ENCODE data around the gene CEACAM16.

The CEACAM16 gene

DNA sequence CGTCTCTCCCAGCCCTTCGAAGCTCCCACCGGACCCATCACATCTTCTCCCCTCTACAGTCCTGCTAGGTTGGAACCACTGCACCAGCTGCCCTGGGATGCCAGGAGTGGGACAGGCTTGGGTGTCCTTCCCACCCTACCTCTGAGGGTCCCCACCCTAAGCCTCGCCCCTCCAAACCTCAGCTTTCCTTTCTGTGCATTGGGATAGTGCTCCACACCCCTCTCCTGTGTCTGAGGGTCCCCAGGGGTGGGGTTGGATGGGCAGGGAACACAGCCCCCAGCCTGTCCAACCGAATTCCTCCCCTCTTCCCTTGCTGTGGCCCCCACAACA, 47.6 kb downstream of the CEACAM16 start:
- no peak for DNase-seq (ENCODE audit: low read depth)

DNA sequence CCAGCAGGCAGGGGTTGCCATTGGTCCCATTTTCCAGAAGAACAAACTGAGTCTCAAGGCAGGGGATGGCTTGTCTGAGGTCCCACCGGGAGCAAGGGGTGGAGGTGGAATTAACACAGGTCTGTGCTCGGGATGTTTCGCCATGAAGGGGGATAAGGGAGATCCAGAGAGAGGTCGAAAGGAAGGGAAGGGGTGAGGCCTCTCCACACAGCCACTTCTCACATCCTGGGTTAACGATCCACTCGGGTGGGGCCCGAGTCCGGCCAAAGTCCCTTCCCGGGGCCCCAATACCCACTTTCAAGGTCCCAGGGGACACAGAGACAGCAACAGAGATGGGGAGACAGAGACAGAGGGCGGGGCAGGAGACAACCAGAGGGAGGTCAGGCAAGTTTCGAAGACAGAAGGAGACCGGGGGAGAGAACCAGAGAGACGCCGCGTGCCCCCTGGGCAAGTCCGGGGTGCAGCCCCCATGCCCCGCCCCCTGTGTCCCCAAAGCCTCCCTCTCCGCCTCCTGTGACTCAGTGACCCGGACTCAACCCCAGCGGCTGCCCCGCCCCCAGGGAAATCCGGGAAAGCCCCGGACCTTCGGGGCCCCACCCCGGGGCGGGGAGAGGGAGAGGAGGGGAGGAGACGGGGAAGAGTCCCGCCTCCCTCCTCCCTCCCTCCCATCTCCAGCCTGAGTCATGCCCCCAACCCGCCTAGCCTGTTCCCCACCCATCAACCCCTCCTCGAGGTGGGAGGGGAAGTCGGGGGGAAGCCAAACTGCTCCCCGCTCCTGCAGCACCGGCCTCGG, 48.2 kb downstream of the CEACAM16 start:
- DNase-seq (ENCODE audit: low read depth) = peak; percentile 94

DNA sequence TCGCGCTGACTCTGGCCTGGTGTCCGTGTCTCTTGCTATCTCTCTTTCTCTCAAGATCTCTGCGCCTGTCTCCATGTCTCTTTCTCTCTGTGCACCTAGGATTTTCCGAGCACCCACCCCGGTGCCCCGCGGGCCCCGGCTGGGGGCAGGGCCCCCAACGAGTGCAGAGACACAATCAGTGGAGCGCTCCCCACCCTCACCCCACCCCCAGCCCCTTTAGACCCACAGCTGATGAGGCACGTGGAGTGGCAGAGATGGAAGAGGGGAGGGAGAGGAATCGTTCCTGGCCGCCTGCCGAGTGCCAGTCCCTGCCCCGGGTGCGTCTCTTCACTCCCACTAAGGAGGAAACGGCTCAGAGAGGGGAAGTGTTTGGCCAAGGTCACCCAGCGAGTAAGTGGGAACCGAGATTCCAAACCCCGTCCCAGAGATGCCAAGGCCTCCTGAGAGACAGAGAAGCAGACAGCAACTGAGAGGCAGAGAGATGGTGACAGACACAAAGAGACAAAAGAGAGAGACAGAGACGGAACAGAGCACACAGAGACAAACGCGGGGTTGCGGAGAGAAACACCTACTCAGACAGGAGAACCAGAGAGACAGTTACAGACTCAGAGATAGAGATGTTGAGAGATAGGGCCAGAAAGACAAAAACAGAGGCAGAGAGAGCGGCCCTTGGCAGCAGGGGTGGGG, 48.9 kb downstream of the CEACAM16 start:
- DNase-seq (ENCODE audit: low read depth) = peak; percentile 25

DNA sequence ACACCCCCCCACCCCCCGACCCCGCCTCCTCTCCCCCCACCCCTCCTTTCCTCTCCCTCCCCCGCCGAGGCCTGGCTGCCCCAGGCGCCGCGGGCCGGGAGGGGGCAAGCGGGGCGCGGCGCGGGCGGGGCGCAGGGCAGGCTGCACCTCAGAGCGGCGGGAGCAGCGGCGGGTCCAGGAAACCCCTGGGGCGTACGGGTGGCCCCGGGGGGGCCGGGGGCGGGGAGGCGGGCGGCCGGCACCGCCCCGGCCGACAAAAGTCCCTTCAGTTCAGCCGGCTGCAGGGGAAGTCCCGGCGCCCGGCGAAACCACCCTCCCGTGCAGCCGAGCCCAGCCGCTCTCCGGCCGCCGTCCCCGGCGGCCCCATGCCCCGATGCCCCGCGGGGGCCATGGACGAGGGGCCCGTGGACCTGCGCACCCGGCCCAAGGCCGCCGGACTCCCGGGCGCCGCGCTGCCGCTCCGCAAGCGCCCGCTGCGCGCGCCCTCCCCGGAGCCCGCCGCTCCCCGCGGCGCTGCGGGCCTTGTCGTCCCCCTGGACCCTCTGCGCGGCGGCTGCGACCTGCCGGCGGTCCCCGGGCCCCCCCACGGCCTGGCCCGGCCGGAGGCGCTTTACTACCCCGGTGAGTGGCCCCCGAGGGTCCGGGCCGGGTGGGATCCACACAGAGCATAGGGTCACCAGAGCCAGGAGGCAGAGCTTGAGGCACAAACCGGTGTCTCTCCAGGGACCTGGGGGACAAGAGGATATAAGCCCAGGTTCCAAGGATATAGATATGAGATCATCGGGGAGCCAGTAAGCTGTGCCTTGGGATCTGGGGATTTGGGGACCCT, 49.7 kb downstream of the CEACAM16 start, which contains the start of gene BCL3:
Gene BCL3, plus strand, starts transcription at position 283 of the 829 bp plus-strand sequence. Its CDS starts 83 bp downstream, at position 366.
- peak; percentile 56 for DNase-seq (ENCODE audit: low read depth)

DNA sequence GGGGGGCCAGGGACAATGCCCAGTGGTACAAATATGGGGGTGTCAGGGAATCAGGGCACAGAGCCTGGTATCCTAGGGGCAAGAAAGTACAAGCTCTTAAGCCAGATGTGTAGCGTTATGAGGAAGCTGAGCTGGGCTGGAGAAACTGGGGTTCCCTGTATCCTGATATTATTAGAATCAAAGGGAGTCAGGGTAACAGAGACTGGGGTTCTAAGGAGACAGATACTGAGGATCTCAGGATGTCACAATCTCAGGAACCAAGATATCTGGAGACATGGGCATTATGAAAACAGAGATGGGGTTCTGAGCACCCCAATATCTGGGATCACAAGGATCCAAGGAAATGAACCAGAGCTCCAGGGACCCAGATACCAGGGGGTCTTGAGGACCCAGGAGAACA, 50.3 kb downstream of the CEACAM16 start:
- no peak for DNase-seq (ENCODE audit: low read depth)

DNA sequence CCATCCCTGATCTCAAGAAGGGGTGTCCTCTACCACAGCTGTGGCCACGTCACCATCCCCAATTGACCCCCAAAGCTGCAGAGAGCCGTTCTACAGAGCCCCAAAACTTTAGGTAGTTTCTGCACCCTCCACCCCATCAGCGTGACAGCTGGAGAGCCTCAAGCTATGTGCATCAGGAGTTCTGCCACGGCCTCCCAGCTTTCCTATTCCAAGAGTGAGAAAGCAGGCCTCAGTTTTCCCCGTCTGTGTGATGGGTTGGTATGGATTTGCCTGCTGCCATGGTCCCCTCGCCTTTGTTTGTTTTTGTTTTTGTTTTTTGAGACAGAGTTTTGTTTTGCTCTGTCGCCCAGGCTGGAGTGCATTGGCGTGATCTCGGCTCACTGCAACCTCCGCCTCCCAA, 51.0 kb downstream of the CEACAM16 start:
- no peak for DNase-seq (ENCODE audit: low read depth)

DNA sequence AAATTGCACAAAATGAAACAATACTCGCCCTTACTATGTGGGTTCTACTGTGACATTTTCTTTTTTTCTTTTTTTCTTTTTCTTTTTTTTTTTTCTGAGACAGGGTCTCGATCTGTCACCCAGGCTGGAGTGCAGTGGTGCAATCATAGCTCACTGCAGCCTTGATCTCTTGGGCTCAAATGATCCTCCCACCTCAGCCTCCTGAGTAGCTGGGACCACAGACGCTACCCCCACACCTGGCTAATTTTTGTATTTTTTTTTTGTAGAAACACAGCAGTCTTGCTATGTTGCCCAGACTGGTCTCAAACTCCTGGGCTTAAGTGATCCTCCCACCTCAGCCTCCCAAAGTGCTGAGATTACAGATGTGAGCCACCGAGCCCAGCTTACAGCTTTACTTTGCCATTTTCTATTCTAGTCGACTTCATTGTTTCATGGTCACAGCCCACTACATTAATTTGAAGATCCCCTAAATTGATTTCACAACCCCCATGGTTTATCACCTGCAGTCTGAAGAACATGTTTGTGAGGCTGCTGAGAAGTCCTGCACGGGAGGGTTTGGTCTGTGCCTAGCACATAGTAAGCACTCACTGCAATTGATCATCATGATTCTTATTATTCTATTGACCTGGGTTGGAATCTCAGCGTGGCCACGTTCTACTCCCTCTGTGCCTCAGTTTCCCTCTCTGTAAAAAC, 53.3 kb downstream of the CEACAM16 start:
- DNase-seq (ENCODE audit: low read depth) = no peak

DNA sequence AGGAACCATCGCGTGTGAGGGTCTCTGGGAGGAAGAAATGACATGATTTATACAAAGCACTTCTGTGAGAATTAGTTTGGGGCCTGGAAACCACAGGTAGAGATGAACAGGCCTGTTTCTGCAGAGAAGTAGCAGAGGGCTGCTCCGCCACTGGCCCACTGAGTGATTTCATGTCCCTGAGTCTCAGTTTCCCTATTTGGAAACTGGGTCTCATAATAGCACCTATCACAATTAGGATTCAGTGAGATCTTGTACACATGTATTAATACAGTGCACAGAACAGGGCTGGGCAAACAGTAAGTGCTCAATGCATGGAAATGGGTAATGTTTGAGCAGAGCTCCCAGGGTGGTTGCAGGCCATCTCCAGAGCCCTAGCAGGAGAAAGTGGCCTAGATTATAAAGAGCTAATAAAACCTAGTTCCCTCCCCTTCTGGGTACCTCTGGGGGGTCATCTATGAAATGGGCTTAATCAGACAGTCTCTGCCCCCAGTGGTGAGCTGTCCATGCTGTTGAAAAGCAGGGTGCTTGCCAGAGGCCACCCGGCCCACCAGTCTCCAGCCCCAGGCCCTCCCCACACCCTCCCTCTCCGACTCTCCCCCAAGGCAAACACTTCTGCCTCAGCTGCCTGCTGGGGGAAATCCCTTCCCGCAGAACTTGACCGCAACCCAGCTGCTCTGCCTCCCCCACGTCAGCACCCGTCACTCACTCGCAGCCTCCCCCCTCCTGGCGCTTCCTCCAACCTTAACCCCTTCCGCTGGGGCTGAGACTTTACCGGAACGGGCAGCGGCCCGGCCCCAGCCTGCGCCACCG, 54.1 kb downstream of the CEACAM16 start:
- DNase-seq (ENCODE audit: low read depth) = peak; percentile 86

DNA sequence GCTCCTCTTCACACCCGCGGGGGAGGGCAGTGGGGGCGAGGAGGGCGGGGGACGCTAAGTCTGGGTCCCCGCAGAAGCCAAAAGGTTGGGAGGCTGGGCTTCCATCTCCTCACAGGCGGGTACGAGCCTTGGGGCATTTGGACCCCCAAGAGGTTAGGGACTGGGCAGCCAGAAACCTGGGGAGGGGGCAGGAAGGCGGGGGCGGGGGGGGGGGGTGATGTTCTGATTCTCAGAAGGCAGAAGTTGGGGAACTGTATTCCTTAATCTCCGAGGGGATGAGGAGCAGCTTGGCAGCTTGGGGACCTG, 54.6 kb downstream of the CEACAM16 start:
- DNase-seq (ENCODE audit: low read depth) = no peak

DNA sequence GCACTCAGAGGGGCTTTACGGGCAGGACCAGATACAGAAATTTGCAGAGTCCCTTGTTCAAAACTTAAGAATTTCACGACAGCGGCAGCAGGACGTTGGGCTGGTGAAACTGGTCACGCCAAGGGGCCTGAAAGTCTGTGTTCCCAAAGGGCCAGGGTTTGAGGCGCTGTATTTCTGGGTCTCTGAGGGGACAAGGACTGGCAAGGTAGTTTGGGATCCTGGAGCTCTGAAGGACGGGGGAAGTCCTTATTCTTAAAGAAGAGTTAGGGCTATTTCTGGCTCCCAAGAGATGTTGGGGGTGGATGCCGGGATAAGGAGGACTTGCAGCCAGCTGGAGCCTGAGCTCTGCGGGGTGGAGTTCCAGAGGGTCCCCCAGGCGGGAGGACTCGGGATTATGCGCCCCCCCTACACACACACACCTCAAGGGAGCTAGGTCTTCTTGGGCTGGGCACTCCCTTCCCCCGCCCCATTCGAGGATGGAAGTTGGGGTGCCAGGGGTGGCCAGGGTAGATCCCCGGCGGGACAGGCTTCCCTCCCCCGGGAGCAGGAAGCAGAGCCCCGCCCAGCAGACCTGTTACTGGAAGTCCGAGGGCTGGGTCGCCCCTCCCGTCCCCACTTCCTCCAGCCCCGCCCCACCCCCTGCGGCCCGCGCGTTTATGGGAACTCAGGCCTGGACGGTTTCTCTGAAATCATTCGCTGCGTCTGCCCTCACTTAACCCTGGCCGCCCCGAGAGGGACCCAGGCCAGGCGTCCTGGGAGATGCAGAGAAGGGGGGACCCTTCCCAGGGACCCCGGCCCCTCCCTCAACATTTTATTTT, 55.2 kb downstream of the CEACAM16 start:
- DNase-seq (ENCODE audit: low read depth) = peak; percentile 56

DNA sequence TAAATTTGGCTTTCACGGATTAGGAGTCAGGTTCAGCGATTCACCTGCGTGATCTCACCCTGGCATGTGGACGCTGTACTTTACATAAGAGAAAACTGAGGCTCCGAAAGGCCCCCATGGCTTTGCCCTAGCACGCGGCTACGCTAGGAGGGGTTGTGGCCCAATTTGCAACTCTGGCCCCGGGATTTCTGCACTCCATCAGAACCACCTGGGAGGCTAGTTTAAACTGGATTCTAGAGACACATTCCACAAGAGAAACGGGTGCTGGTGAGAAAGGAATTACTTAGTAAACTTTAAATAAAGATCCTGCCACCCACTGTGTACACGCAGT, 55.8 kb downstream of the CEACAM16 start:
- no peak for DNase-seq (ENCODE audit: low read depth)

DNA sequence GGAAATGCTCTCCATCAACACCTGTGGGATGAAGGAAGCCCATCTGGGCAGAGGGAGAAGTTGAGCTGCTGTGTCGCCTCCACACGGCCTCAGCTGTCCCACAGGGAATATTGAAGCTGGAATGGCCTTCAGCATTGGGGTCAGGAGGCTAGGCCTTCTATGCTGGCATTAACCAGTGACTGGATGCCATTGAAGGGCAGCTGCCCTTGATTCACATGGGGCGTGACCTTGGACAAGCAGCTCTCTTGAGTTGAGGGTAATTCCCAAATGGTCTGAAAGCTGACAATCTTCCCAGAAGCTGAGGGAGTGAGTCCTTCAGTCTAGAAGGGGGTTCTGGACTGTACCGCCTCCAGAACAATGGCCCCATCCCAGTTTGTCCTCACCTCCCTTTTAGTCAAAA, 56.3 kb downstream of the CEACAM16 start:
- DNase-seq (ENCODE audit: low read depth) = no peak

DNA sequence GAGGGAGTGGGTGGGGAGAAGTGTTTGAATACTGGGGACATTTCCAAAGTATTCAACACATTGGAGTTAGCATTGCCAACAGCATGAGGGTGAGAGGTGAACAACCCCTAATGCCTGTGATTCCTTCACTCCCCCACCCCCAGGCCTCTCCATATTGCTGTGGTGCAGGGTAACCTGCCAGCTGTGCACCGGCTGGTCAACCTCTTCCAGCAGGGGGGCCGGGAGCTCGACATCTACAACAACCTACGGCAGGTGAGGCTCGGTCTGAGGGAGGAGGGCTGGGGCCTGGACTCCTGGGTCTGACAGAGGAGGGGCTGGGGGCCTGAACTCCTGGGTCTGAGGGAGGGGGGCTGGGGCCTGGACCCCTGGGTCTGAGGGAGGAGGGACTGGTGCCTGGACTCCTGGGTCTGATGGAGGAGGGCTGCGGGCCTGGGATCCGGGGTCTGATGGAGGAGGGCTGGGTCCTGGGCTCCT, 57.2 kb downstream of the CEACAM16 start:
- DNase-seq (ENCODE audit: low read depth) = no peak

DNA sequence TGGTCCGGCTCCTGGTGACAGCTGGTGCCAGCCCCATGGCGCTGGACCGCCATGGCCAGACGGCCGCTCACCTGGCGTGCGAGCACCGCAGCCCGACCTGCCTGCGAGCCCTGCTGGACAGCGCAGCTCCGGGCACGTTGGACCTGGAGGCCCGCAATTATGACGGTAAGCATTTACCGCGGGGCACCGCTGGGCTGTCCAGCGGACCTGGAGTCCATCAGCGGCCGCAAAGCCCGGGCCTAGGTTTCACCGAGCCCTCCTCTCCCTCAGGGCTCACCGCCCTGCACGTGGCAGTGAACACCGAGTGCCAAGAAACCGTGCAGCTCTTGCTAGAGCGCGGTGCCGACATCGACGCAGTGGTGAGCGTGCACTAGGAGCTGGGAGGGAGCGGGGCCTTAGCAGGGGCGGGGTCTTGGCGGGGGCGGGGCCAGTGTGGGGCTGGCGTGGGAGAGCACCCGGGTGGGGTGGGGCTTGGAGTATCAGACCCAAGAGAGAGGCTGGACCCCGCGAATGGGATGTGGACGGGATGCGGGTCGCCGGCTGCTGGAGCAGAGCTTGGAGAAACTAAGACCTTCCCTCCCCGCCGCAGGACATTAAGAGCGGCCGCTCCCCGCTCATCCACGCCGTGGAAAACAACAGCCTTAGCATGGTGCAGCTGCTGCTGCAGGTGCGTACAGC, 58.2 kb downstream of the CEACAM16 start:
- DNase-seq (ENCODE audit: low read depth) = no peak

DNA sequence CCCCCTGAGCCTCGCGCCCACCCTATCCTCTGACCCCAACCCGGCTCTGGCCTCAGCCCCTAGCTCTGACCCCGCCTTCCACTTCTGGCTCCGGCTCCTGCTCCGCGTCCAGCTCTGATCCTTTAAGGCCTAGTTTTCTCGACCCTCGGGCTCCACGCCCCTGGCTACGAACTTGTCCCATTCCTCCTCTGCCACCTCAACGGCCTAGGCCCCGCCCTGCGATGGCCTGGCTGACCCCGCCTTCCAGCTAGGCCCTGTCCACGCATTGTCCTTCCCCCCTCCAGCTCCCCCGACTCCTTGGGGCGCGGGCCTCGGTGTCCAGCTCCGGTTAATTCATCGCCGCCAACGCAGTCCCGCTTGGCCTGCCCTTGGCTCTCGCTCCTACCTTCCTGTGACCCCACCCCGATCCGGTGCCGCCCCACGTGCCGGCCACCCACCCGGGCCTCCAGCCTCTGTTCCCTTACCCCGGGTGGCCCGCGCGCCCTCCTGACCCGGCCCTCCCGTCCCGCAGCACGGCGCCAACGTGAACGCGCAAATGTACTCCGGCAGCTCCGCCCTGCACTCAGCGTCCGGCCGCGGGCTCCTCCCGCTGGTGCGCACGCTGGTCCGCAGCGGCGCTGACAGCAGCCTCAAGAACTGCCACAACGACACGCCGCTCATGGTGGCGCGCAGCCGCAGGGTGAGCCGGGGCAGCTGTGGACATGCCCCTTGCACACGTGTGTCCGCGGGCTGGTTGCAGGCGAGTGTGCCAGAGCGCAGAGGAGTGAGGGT, 59.0 kb downstream of the CEACAM16 start:
- DNase-seq (ENCODE audit: low read depth) = no peak

DNA sequence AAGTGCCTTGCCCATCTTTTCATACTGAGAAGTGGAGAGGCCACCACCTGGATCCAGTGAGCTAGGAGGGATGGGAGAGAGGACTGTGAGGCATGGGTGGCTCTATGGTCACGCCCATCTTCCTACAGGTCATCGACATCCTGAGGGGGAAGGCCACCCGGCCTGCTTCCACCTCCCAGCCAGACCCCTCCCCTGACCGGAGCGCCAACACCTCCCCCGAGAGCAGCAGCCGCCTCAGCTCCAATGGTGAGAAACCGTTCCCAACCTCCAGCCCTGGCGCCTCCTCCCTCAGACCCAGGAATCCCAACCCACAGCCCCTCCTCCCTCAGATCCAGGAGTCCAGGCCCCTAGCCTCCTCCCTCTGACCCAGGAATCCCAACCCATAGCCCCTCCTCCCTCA, 59.6 kb downstream of the CEACAM16 start:
- DNase-seq (ENCODE audit: low read depth) = no peak

DNA sequence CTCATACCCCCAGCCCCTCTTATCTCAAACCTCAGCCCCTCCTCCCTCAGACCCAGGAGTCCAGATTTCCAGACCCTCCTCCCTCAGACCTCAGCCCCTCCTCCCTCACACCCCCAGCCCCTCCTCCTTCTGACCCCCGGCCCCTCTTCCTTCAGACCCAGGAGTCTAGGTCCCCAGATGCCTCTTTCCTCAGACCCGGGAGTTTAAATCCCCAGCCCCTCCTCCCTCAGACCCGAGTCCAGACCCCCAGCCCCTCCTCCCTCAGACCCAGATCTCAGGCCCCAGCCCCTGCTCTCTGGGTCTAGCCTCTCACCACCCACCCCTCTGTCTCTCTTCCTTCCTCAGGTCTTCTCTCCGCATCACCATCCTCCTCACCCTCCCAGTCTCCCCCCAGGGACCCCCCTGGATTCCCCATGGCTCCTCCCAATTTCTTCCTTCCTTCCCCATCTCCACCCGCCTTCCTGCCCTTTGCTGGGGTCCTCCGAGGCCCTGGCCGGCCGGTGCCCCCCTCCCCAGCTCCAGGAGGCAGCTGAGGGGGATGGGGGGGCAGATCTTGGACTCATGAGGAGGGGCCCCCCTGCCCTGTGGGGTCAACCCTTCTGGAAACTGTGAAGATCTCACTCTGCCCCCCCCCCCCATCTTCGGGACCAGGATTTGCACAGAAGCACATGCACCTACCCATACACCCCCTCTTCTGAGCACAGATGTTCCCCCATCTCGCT, 60.3 kb downstream of the CEACAM16 start:
- no peak for DNase-seq (ENCODE audit: low read depth)
